A673 (cell line): ENCODE measurements around the gene FAM168A.

ENCODE experiments used
- CTCF ChIP-seq: fragments of 300-800, 200-600 bp; sonication (generic); conservative IDR thresholded peaks from 2 replicates; pipeline ENCODE4 v1.5.1; 2017; ENCODE audit warnings: low read depth, mild to moderate bottlenecking, antibody characterized with exemption, low read length, moderate library complexity, mixed read lengths
- EZH2 ChIP-seq: fragments of 200-600 bp; sonication (generic); IDR thresholded peaks from 2 replicates; pipeline ENCODE4 v1.6.1; 2017; ENCODE audit warnings: borderline replicate concordance, low read depth, mild to moderate bottlenecking, mixed read lengths, antibody characterized with exemption, low read length; ENCODE audit not compliant: poor library complexity, severe bottlenecking

GRCh38 chr11:73406619-73407018, 191.3 kb downstream of the FAM168A start:
- TF ChIP-seq CTCF (no peak), EZH2 (no peak)
